NB4 (cell line): ENCODE results near the gene TCP11L2.

Experiments
- MYC ChIP-seq: IDR thresholded peaks from 2 replicates; pipeline ENCODE4 v1.6.1; 2011; ENCODE audit warnings: low read depth, low read length
- POLR2A ChIP-seq: IDR thresholded peaks from 2 replicates; pipeline ENCODE4 v1.6.1; 2011; ENCODE audit warnings: mild to moderate bottlenecking; ENCODE audit not compliant: insufficient read length; ENCODE audit errors: extremely low read depth
- TF ChIP-seq, protein P1 (sequence below): IDR thresholded peaks from one replicate; pipeline ENCODE4 v1.5.1; 2012; ENCODE audit warnings: low read depth, low read length

DNA sequence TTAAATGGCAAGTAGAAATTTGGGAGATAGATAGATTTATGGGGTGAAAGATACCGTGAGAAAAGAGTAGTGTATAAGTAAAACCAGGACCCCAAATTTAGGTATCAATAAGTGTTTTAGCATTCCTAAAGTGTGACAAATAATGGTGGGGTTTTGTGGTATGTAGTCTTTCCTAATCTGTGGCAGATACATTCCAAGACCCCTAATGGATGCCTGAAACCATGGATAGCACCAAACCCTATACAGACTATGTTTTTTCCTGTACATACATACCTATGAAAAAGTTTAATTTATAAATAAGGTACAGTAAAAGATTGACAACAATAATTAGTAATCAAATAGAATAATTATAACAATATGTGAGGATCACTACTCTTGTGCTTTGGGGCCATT lies 14.4 kb upstream of the TCP11L2 start:
- TF ChIP-seq, protein P1, sequence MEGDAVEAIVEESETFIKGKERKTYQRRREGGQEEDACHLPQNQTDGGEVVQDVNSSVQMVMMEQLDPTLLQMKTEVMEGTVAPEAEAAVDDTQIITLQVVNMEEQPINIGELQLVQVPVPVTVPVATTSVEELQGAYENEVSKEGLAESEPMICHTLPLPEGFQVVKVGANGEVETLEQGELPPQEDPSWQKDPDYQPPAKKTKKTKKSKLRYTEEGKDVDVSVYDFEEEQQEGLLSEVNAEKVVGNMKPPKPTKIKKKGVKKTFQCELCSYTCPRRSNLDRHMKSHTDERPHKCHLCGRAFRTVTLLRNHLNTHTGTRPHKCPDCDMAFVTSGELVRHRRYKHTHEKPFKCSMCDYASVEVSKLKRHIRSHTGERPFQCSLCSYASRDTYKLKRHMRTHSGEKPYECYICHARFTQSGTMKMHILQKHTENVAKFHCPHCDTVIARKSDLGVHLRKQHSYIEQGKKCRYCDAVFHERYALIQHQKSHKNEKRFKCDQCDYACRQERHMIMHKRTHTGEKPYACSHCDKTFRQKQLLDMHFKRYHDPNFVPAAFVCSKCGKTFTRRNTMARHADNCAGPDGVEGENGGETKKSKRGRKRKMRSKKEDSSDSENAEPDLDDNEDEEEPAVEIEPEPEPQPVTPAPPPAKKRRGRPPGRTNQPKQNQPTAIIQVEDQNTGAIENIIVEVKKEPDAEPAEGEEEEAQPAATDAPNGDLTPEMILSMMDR = no peak
- TF ChIP-seq MYC = no peak
- TF ChIP-seq POLR2A = no peak
